HCEC 1CT (cell line): ENCODE data around the gene NXPH1.

Experiments
- DNase-seq: peaks from one replicate; pipeline ENCODE4 v3.0.0-alpha.2; 2017

NXPH1 gene

GRCh38 chr7:8511855-8512254 is 78.4 kb downstream of the NXPH1 start:
- no peak for DNase-seq

- no peak for DNase-seq
Observed at GRCh38 chr7:8514781-8515519, 81.5 kb downstream of the NXPH1 start.

- DNase-seq, result no peak
Observed at GRCh38 chr7:8515640-8516185, 82.3 kb downstream of the NXPH1 start.

- DNase-seq, result no peak
Observed at GRCh38 chr7:8516976-8517375, 83.6 kb downstream of the NXPH1 start.

- DNase-seq, result no peak
Observed at GRCh38 chr7:8528311-8528710, 94.9 kb downstream of the NXPH1 start.

- no peak for DNase-seq
Observed at GRCh38 chr7:8531991-8532515, 98.6 kb downstream of the NXPH1 start.

GRCh38 chr7:8536431-8536830 is 103.0 kb downstream of the NXPH1 start:
- DNase-seq, result no peak

GRCh38 chr7:8549046-8549445 is 115.6 kb downstream of the NXPH1 start:
- DNase-seq, result no peak

- DNase-seq, result no peak
Observed at GRCh38 chr7:8560501-8560900, 127.1 kb downstream of the NXPH1 start.

- DNase-seq, result no peak
Observed at GRCh38 chr7:8561449-8561848, 128.0 kb downstream of the NXPH1 start.

GRCh38 chr7:8564281-8564680 is 130.9 kb downstream of the NXPH1 start:
- no peak for DNase-seq

GRCh38 chr7:8566016-8566415 is 132.6 kb downstream of the NXPH1 start:
- no peak for DNase-seq

GRCh38 chr7:8567626-8568025 is 134.2 kb downstream of the NXPH1 start:
- no peak for DNase-seq

GRCh38 chr7:8579661-8580194 is 146.3 kb downstream of the NXPH1 start:
- DNase-seq, result no peak

- no peak for DNase-seq
Observed at GRCh38 chr7:8581842-8582241, 148.4 kb downstream of the NXPH1 start.

GRCh38 chr7:8582728-8583127 is 149.3 kb downstream of the NXPH1 start:
- no peak for DNase-seq

GRCh38 chr7:8585591-8585990 is 152.2 kb downstream of the NXPH1 start:
- DNase-seq, result no peak

- DNase-seq, result no peak
Observed at GRCh38 chr7:8590225-8590624, 156.8 kb downstream of the NXPH1 start.

- DNase-seq, result no peak
Observed at GRCh38 chr7:8590791-8591190, 157.4 kb downstream of the NXPH1 start.

- no peak for DNase-seq
Observed at GRCh38 chr7:8591289-8591688, 157.9 kb downstream of the NXPH1 start.

- no peak for DNase-seq
Observed at GRCh38 chr7:8592167-8592566, 158.8 kb downstream of the NXPH1 start.

GRCh38 chr7:8594115-8594514 is 160.7 kb downstream of the NXPH1 start:
- no peak for DNase-seq

GRCh38 chr7:8597565-8597964 is 164.2 kb downstream of the NXPH1 start:
- DNase-seq, result no peak

- no peak for DNase-seq
Observed at GRCh38 chr7:8601121-8601520, 167.7 kb downstream of the NXPH1 start.

GRCh38 chr7:8605221-8605620 is 171.8 kb downstream of the NXPH1 start:
- no peak for DNase-seq
